ENCODE data around the gene EVX1.

The EVX1 gene

GRCh38 chr7:27249724-27250556 is 7.3 kb downstream of the EVX1 start:
- DNase-seq (ENCODE audit: low read depth in 2 of 2): no peak

GRCh38 chr7:27250557-27251070 is 8.0 kb downstream of the EVX1 start:
- DNase-seq (ENCODE audit: low read depth in 2 of 2): no peak

GRCh38 chr7:27251136-27251651 is 8.6 kb downstream of the EVX1 start:
- no peak for DNase-seq (ENCODE audit: low read depth in 2 of 2)

GRCh38 chr7:27251652-27252590 is 9.3 kb downstream of the EVX1 start:
- DNase-seq (ENCODE audit: low read depth in 2 of 2): no peak

GRCh38 chr7:27254625-27255024 is 12.0 kb downstream of the EVX1 start:
- no peak for DNase-seq (ENCODE audit: low read depth in 2 of 2)

GRCh38 chr7:27260211-27260610 is 17.6 kb downstream of the EVX1 start:
- no peak for DNase-seq (ENCODE audit: low read depth in 2 of 2)

- DNase-seq (ENCODE audit: low read depth in 2 of 2): no peak
Measured at GRCh38 chr7:27262121-27262520, 19.5 kb downstream of the EVX1 start.

GRCh38 chr7:27263781-27264180 is 21.2 kb downstream of the EVX1 start:
- no peak for DNase-seq (ENCODE audit: low read depth in 2 of 2)

- no peak for DNase-seq (ENCODE audit: low read depth in 2 of 2)
Measured at GRCh38 chr7:27269455-27269854, 26.9 kb downstream of the EVX1 start.

GRCh38 chr7:27271384-27271783 is 28.8 kb downstream of the EVX1 start:
- no peak for DNase-seq (ENCODE audit: low read depth in 2 of 2)

- no peak for DNase-seq (ENCODE audit: low read depth in 2 of 2)
Measured at GRCh38 chr7:27277628-27278027, 35.0 kb downstream of the EVX1 start.

GRCh38 chr7:27283558-27283957 is 41.0 kb downstream of the EVX1 start:
- DNase-seq (ENCODE audit: low read depth in 2 of 2): no peak

GRCh38 chr7:27295236-27295635 is 52.6 kb downstream of the EVX1 start:
- no peak for DNase-seq (ENCODE audit: low read depth in 2 of 2)

GRCh38 chr7:27297356-27297755 is 54.8 kb downstream of the EVX1 start:
- DNase-seq (ENCODE audit: low read depth in 2 of 2): no peak
